IMR-90 (cell line): ENCODE measurements around the gene CYP27B1. TPM values are rescaled to one million over a fixed set of nuclear protein-coding genes. Genes with fewer than 3 reads are reported as not detected.

Source experiments
- ATAC-seq: fragments of 200-7000 bp; cut with Tn5 transposase; 2 replicates; pipeline ENCODE4 v1.9.1; 2020; ENCODE audit warnings: low read depth, mild to moderate bottlenecking, moderate library complexity
- BruUV-seq: library from RNA; stranded (reverse); fragments of 400-500 nt; replicated peaks from 2 replicates; lab custom pipeline; 2021; lab: Mats Ljungman, UMichigan
- CTCF ChIA-PET: fragments of 300-600 bp; formaldehyde crosslinking; extraction: SDS; loops from one replicate; lab custom pipeline; 2021; ENCODE audit warnings: antibody characterized with exemption; lab: Yijun Ruan, JAX
- POLR2A ChIA-PET: fragments of 300-600 bp; sonication (Branson Sonifier 250); formaldehyde crosslinking; loops from one replicate; lab custom pipeline; 2022; ENCODE audit warnings: antibody characterized with exemption; ENCODE audit not compliant: unreplicated experiment; lab: Charles Lee
- DNase-seq: peaks from one replicate; pipeline ENCODE4 v3.0.0; 2013
- H2AFZ ChIP-seq: replicated peaks from 2 replicates; pipeline ENCODE3; 2013; ENCODE audit warnings: low read length, mild to moderate bottlenecking; ENCODE audit not compliant: poor library complexity
- H2AK5ac ChIP-seq: 2 replicates; pipeline ENCODE4 v1.6.1; 2013; ENCODE audit warnings: low read depth, low read length, inconsistent platforms
- H2AK9ac ChIP-seq: replicated peaks from 2 replicates; pipeline ENCODE3; 2013; ENCODE audit warnings: mild to moderate bottlenecking, low read depth, low read length, moderate library complexity; ENCODE audit not compliant: poor library complexity
- H2BK120ac ChIP-seq: 2 replicates; pipeline ENCODE4 v1.6.1; 2013; ENCODE audit warnings: low read depth, low read length, inconsistent platforms
- H2BK15ac ChIP-seq: 3 replicates; pipeline ENCODE4 v1.6.1; 2013; ENCODE audit warnings: low read depth, low read length, inconsistent platforms
- H2BK20ac ChIP-seq: 2 replicates; pipeline ENCODE4 v1.6.1; 2013; ENCODE audit warnings: low read depth, mild to moderate bottlenecking, inconsistent platforms, low read length, moderate library complexity
- H2BK5ac ChIP-seq: 2 replicates; pipeline ENCODE4 v1.6.1; 2013; ENCODE audit warnings: mild to moderate bottlenecking, low read depth, low read length, inconsistent platforms; ENCODE audit not compliant: poor library complexity, severe bottlenecking
- H3K14ac ChIP-seq: replicated peaks from 2 replicates; pipeline ENCODE4 v1.6.1; 2013; ENCODE audit warnings: low read depth, low read length, inconsistent platforms
- H3K18ac ChIP-seq: 2 replicates; pipeline ENCODE4 v1.6.1; 2013; ENCODE audit warnings: low read depth, low read length, control low read depth
- H3K23ac ChIP-seq: 2 replicates; pipeline ENCODE4 v1.6.1; 2013; ENCODE audit warnings: low read depth, low read length, inconsistent platforms
- H3K27ac ChIP-seq: 2 replicates; pipeline ENCODE4 v1.5.1; 2013; ENCODE audit warnings: mild to moderate bottlenecking, control low read depth, low read length; ENCODE audit not compliant: insufficient read depth
- H3K27me3 ChIP-seq: 2 replicates; pipeline ENCODE4 v1.6.1; 2013; ENCODE audit warnings: low read length; ENCODE audit not compliant: control insufficient read depth, insufficient read depth
- H3K36me3 ChIP-seq: 2 replicates; pipeline ENCODE4 v1.6.1; 2013; ENCODE audit warnings: low read length, mixed read lengths; ENCODE audit not compliant: control insufficient read depth, insufficient read depth
- H3K4ac ChIP-seq: 2 replicates; pipeline ENCODE4 v1.6.1; 2013; ENCODE audit warnings: low read depth, low read length, inconsistent platforms
- H3K4me1 ChIP-seq: 2 replicates; pipeline ENCODE4 v1.6.1; 2013; ENCODE audit warnings: low read length, mixed read lengths; ENCODE audit not compliant: control insufficient read depth, insufficient read depth
- H3K4me2 ChIP-seq: 2 replicates; pipeline ENCODE4 v1.6.1; 2013; ENCODE audit warnings: low read depth, mild to moderate bottlenecking, control low read depth, low read length, moderate library complexity
- H3K4me3 ChIP-seq: 2 replicates; pipeline ENCODE4 v1.5.1; 2013; ENCODE audit warnings: low read depth, mild to moderate bottlenecking, control low read depth, low read length, moderate library complexity; ENCODE audit not compliant: insufficient read depth
- H3K56ac ChIP-seq: 2 replicates; pipeline ENCODE4 v1.6.1; 2013; ENCODE audit warnings: low read length, inconsistent platforms; ENCODE audit not compliant: insufficient read depth; ENCODE audit errors: extremely low read depth
- H3K79me1 ChIP-seq, 2 experiments: 2 replicates each; pipeline ENCODE4 v1.6.1; 2013; ENCODE audit warnings: low read length in 2 of 2, inconsistent platforms in 1 of 2, low read depth in 1 of 2
- H3K9ac ChIP-seq: 2 replicates; pipeline ENCODE4 v1.6.1; 2013; ENCODE audit warnings: low read depth, low read length, control low read depth
- H3K9me1 ChIP-seq: 2 replicates; pipeline ENCODE4 v1.6.1; 2013; ENCODE audit warnings: low read length, inconsistent platforms; ENCODE audit not compliant: insufficient read depth
- H3K9me3 ChIP-seq: 2 replicates; pipeline ENCODE4 v1.6.1; 2013; ENCODE audit warnings: low read length; ENCODE audit not compliant: control insufficient read depth, insufficient read depth
- H4K20me1 ChIP-seq: 2 replicates; pipeline ENCODE4 v1.6.1; 2013; ENCODE audit warnings: low read length, inconsistent platforms; ENCODE audit not compliant: insufficient read depth
- H4K5ac ChIP-seq: 2 replicates; pipeline ENCODE4 v1.6.1; 2013; ENCODE audit warnings: mild to moderate bottlenecking, low read depth, low read length, control low read depth
- H4K8ac ChIP-seq, 2 experiments: 2 replicates each; pipeline ENCODE4 v1.6.1; 2013; ENCODE audit warnings: low read depth in 2 of 2, low read length in 2 of 2, control low read depth in 1 of 2, inconsistent platforms in 1 of 2
- H4K91ac ChIP-seq: 2 replicates; pipeline ENCODE4 v1.6.1; 2013; ENCODE audit warnings: low read depth, low read length, inconsistent platforms; ENCODE audit not compliant: insufficient read depth
- BHLHE40 ChIP-seq: fragments of 150-350 bp; IDR thresholded peaks from 2 replicates; pipeline ENCODE4 v1.6.1; 2016; ENCODE audit warnings: mild to moderate bottlenecking, low read depth, low read length
- FOS ChIP-seq: fragments of 150-350 bp; IDR thresholded peaks from 2 replicates; pipeline ENCODE4 v1.6.1; 2016; ENCODE audit warnings: low read depth, low read length
- MAFK ChIP-seq: IDR thresholded peaks from 2 replicates; pipeline ENCODE4 v1.6.1; 2012; ENCODE audit warnings: low read depth, low read length, improper control_type of control experiment
- MAZ ChIP-seq: IDR thresholded peaks from 2 replicates; pipeline ENCODE4 v1.6.1; 2012; ENCODE audit warnings: low read depth, mild to moderate bottlenecking, low read length, improper control_type of control experiment, moderate library complexity, borderline replicate concordance
- RAD21 ChIP-seq: IDR thresholded peaks from 2 replicates; pipeline ENCODE4 v1.6.1; 2012; ENCODE audit warnings: low read length, improper control_type of control experiment
- RFX5 ChIP-seq: IDR thresholded peaks from 2 replicates; pipeline ENCODE4 v1.8.0; 2012; ENCODE audit warnings: low read depth, mild to moderate bottlenecking, low read length, moderate library complexity
- WGBS, 2 experiments: methylation state at CpG; one replicate each; pipeline versions ENCODE4 v1.1.5 to v1.1.7; 2013; ENCODE audit warnings: missing lambda C conversion rate in 2 of 2; ENCODE audit not compliant: insufficient read length in 1 of 2; ENCODE audit errors: extremely low coverage in 2 of 2; 5-methylcytosine and 5-hydroxymethylcytosine counted together
- dilution Hi-C: fragments of 300-500 bp; cut with HindIII; formaldehyde crosslinking; loops from one replicate; pipeline ENCODE4 v1.14.3; 2018; ENCODE audit warnings: low sequenced_read_pairs; ENCODE audit not compliant: unreplicated experiment
- in situ Hi-C: fragments of 300-500 bp; cut with MboI; formaldehyde crosslinking; loops from 3 replicates; pipeline ENCODE4 v1.14.3; 2019; ENCODE audit warnings: low sequenced_read_pairs, inconsistent platforms, mixed read lengths
- intact Hi-C: fragments of 100-400 bp; cut with micrococcal nuclease; formaldehyde crosslinking; loops from 2 replicates; pipeline ENCODE4 v1.10.0; 2022
- polyA plus RNA-seq, 3 experiments: library from polyadenylated mRNA; depleted of rRNA; stranded (reverse); fragments of >200 nt; gene quantifications; 2 replicates each; pipeline ENCODE4 v1.2.3, GENCODE V29; 2012; ENCODE audit warnings: low replicate concordance in 1 of 3
- total RNA-seq: library from RNA; depleted of rRNA; stranded (reverse); fragments of >200 nt; gene quantifications from 2 replicates; pipeline ENCODE4 v1.2.3, GENCODE V29; 2012
- TF ChIP-seq, protein P1 (sequence below): fragments of 150-350 bp; IDR thresholded peaks from 2 replicates; pipeline ENCODE4 v1.6.1; 2017; ENCODE audit warnings: mild to moderate bottlenecking, antibody characterized with exemption, low read length, low read depth
- TF ChIP-seq, protein P2 (sequence below): fragments of 150-350 bp; IDR thresholded peaks from 2 replicates; pipeline ENCODE4 v1.6.1; 2016; ENCODE audit warnings: low read depth, mild to moderate bottlenecking, low read length, moderate library complexity, borderline replicate concordance
- TF ChIP-seq, protein P3 (sequence below): conservative IDR thresholded peaks from 2 replicates; pipeline ENCODE4 v1.5.1; 2012; ENCODE audit warnings: mild to moderate bottlenecking, low read depth, low read length, improper control_type of control experiment

CYP27B1 gene
- total and polyA plus RNA-seq, 2 of the 4 experiments (the other 2 are of a cell fraction), result 0.36 to 1.3 TPM

DNA sequence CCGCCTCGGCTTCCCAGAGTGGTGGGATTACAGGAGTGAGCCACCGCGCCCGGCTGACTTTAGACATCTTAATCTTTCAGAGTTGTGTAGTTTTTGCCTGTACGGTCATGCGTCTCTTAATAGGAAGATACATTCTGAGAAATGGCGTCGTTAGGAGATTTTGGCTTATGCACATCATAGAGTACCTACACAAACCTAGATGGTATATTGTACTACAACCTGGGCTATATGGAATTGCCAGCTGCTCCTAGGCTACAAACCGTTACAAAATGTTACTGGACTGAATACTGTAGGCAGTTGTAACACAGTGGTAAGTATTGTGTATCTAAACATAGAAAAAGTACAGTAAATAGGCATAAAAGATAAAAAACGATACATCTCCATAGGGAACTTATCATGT lies 17.0 kb upstream of the CYP27B1 start:
- ChIA-PET POLR2A (no interaction called here), CTCF (no interaction called here)
- WGBS, 2 experiments, result no CpG with 5 or more reads among the region's 11 CpGs
- no peak overlapping the region for H4K8ac ChIP-seq
- no peak overlapping the region for H2BK15ac ChIP-seq
- 0 out of 2 replicates have a peak, but pooled peaks cover 2% of the 10 kb centered on the region for H3K4me1 ChIP-seq
- no peak overlapping the region for H2AK5ac ChIP-seq
- H4K91ac ChIP-seq, result no peak overlapping the region
- no peak overlapping the region for H3K9ac ChIP-seq
- TF ChIP-seq, protein P1, sequence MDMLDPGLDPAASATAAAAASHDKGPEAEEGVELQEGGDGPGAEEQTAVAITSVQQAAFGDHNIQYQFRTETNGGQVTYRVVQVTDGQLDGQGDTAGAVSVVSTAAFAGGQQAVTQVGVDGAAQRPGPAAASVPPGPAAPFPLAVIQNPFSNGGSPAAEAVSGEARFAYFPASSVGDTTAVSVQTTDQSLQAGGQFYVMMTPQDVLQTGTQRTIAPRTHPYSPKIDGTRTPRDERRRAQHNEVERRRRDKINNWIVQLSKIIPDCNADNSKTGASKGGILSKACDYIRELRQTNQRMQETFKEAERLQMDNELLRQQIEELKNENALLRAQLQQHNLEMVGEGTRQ, result no peak
- TF ChIP-seq, protein P2, sequence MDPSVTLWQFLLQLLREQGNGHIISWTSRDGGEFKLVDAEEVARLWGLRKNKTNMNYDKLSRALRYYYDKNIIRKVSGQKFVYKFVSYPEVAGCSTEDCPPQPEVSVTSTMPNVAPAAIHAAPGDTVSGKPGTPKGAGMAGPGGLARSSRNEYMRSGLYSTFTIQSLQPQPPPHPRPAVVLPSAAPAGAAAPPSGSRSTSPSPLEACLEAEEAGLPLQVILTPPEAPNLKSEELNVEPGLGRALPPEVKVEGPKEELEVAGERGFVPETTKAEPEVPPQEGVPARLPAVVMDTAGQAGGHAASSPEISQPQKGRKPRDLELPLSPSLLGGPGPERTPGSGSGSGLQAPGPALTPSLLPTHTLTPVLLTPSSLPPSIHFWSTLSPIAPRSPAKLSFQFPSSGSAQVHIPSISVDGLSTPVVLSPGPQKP, result no peak
- TF ChIP-seq, protein P3, sequence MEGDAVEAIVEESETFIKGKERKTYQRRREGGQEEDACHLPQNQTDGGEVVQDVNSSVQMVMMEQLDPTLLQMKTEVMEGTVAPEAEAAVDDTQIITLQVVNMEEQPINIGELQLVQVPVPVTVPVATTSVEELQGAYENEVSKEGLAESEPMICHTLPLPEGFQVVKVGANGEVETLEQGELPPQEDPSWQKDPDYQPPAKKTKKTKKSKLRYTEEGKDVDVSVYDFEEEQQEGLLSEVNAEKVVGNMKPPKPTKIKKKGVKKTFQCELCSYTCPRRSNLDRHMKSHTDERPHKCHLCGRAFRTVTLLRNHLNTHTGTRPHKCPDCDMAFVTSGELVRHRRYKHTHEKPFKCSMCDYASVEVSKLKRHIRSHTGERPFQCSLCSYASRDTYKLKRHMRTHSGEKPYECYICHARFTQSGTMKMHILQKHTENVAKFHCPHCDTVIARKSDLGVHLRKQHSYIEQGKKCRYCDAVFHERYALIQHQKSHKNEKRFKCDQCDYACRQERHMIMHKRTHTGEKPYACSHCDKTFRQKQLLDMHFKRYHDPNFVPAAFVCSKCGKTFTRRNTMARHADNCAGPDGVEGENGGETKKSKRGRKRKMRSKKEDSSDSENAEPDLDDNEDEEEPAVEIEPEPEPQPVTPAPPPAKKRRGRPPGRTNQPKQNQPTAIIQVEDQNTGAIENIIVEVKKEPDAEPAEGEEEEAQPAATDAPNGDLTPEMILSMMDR, result no peak
- TF ChIP-seq BHLHE40, result no peak
- no peak for TF ChIP-seq RAD21
- TF ChIP-seq MAFK, result no peak
- no peak for TF ChIP-seq RFX5
- no peak for TF ChIP-seq MAZ
- TF ChIP-seq FOS, result no peak
- H2AK9ac ChIP-seq, result no peak overlapping the region
- no peak overlapping the region for H4K5ac ChIP-seq
- no peaks in the 10 kb centered on the region for H3K27me3 ChIP-seq
- H3K36me3 ChIP-seq, result peaks cover 14% of the 10 kb centered on the region
- H4K20me1 ChIP-seq, result no peaks in the 10 kb centered on the region
- H3K4me2 ChIP-seq, result no peak overlapping the region; the same call in 1 of the 2 replicates
- H2BK120ac ChIP-seq, result no peak overlapping the region
- H3K4ac ChIP-seq, result no peak overlapping the region
- no peak overlapping the region for H3K4me3 ChIP-seq
- in situ Hi-C loops, result no loop called here
- no peak for DNase-seq
- H3K14ac ChIP-seq, result no peak overlapping the region
- no peaks in the 10 kb centered on the region for H3K9me3 ChIP-seq
- H2BK5ac ChIP-seq, result no peak overlapping the region
- dilution Hi-C loops, result no loop called here
- H3K56ac ChIP-seq, result no peak overlapping the region
- intact Hi-C loops, result no loop called here
- no peaks in the 10 kb centered on the region for H3K9me1 ChIP-seq
- no peak overlapping the region for H2BK20ac ChIP-seq
- no TSS peak for BruUV-seq
- no peak overlapping the region for H3K27ac ChIP-seq
- no peak overlapping the region for H3K23ac ChIP-seq
- H3K18ac ChIP-seq, result no peak overlapping the region
- peaks cover 14 to 24% of the 10 kb centered on the region in 2 experiments; a peak in 3 of 4 replicates for H3K79me1 ChIP-seq
- ATAC-seq, result no peak
- no peak overlapping the region for H2AFZ ChIP-seq
